Spleen (tissue), 11 donors: ENCODE measurements around the gene TMEM184A. TPM values are rescaled to one million over a fixed set of nuclear protein-coding genes. Genes with fewer than 3 reads are reported as not detected.

Experiments
- DNase-seq: peaks from one replicate; pipeline ENCODE4 v3.0.0-alpha.2; 2020
- H3K27ac ChIP-seq, 8 donors: fragments of 200-600 bp; sonication (generic) in 7 of 8; 1 replicate in 4 of 8; 2 replicates in 4 of 8; pipeline versions ENCODE4 v1.5.0 to v1.8.0; 2016 to 2021; ENCODE audit warnings: inconsistent platforms in 4 of 8, mild to moderate bottlenecking in 4 of 8, moderate library complexity in 1 of 8
- H3K27me3 ChIP-seq, 7 donors: fragments of 200-600 bp; sonication (generic) in 6 of 7; replicated peaks in 1 of 7; 1 replicate in 4 of 7; 2 replicates in 3 of 7; pipeline versions ENCODE4 v1.5.0 to v1.8.0; 2016 to 2021; ENCODE audit warnings: inconsistent platforms in 3 of 7, mild to moderate bottlenecking in 1 of 7
- H3K36me3 ChIP-seq, 6 donors: fragments of 200-600 bp; sonication (generic) in 5 of 6; 1 replicate in 4 of 6; 2 replicates in 2 of 6; pipeline versions ENCODE4 v1.5.0 to v1.8.0; 2016 to 2021; ENCODE audit warnings: inconsistent platforms in 2 of 6
- H3K4me1 ChIP-seq, 6 donors: fragments of 200-600 bp; sonication (generic) in 5 of 6; 1 replicate in 3 of 6; 2 replicates in 3 of 6; pipeline versions ENCODE4 v1.5.0 to v1.8.0; 2016 to 2021; ENCODE audit warnings: inconsistent platforms in 3 of 6
- H3K4me3 ChIP-seq, 8 donors: fragments of 200-600 bp; sonication (generic) in 7 of 8; 1 replicate in 4 of 8; 2 replicates in 4 of 8; pipeline versions ENCODE4 v1.5.0 to v1.8.0; 2016 to 2021; ENCODE audit warnings: inconsistent platforms in 4 of 8, mild to moderate bottlenecking in 4 of 8, moderate library complexity in 2 of 8
- H3K9me3 ChIP-seq, 8 donors: fragments of 200-600 bp; sonication (generic) in 7 of 8; 1 replicate in 4 of 8; 2 replicates in 4 of 8; pipeline versions ENCODE4 v1.5.0 to v1.8.0; 2016 to 2021; ENCODE audit warnings: inconsistent platforms in 4 of 8
- CTCF ChIP-seq, 11 experiments: fragments of 200-600 bp in 7 of 11; fragments of 450-650 bp in 4 of 11; sonication (generic) in 4 of 11; IDR thresholded peaks in 8 of 11; conservative IDR thresholded peaks in 3 of 11; 1 replicate in 7 of 11; 2 replicates in 4 of 11; pipeline versions ENCODE4 v1.4.0 to v1.8.0; 2016 to 2021; ENCODE audit warnings: antibody characterized with exemption in 11 of 11, inconsistent platforms in 4 of 11, mild to moderate bottlenecking in 1 of 11
- POLR2A ChIP-seq, 3 donors: fragments of 450-650 bp; IDR thresholded peaks; one replicate each; pipeline ENCODE4 v1.5.1; 2017; ENCODE audit warnings: antibody characterized with exemption in 3 of 3, mild to moderate bottlenecking in 1 of 3
- POLR2AphosphoS5 ChIP-seq, 3 donors: sonication (generic); formaldehyde crosslinking; IDR thresholded peaks; one replicate each; pipeline ENCODE4 v1.5.1; 2017; ENCODE audit warnings: antibody characterized with exemption in 3 of 3
- WGBS, 5 donors: extraction: QIAGEN DNeasy Blood & Tissue Kit in 3 of 5; methylation state at CpG; one replicate each; pipeline versions ENCODE4 v1.1.5 to v1.1.7; 2013 to 2018; 5-methylcytosine and 5-hydroxymethylcytosine counted together
- intact Hi-C: fragments of 100-400 bp; cut with DNase I; formaldehyde crosslinking; loops from one replicate; pipeline ENCODE4 v1.15.0; 2023; ENCODE audit warnings: low total_unique reads
- polyA plus RNA-seq, 3 donors: library from polyadenylated mRNA; stranded (reverse); fragments of 200-250 nt; gene quantifications; one replicate each; pipeline ENCODE4 v1.2.1, GENCODE V29; 2013
- total RNA-seq, 7 donors: library from RNA; depleted of rRNA in 3 of 7; stranded (reverse); fragments of >200 nt in 3 of 7; fragmentation: NEBNext Ultra II Directional in 4 of 7; extraction: Animal tissue kit (Norgen Biotek cat#: 25700) in 4 of 7; gene quantifications; one replicate each; pipeline versions ENCODE4 v1.1.0 to v1.2.1, GENCODE V29; 2016 to 2021
- donor health status: healthy with polysubstance abuse.
- donor health status: DM: no; HTN: no; CAD: no; lungs with moderate emphysema.
- donor health status: DM: no; HTN: no; CAD: no.
- donor health status: Bipolar disorder and iron deficiency.
- donor health status: healthy.
- donor health status: DM: no; HTN: no; CAD: no.
- donor health status: DM: yes; HTN: yes; CAD: no.

TMEM184A gene
- total and polyA plus RNA-seq, 10 donors = 0.09 to 0.39 (median 0.21) TPM; not detected in 4

GRCh38 chr7:1503816-1504775, 51.9 kb downstream of the TMEM184A start, which contains the start of gene INTS1:
Gene INTS1, minus strand, starts transcription at chr7:1504389. Its CDS starts 429 bp downstream, at chr7:1503960.
- peak within 1 kb of the TSS; percentile 98 to 100 (median 100) for H3K4me3 ChIP-seq
- peak; percentile 98 for DNase-seq
- peak within 1 kb of the TSS in 7 of 8 donors; percentile 65 to 88 (median 75) for H3K27ac ChIP-seq
- H3K27me3 ChIP-seq = peaks cover 0 to 5% (median 0%) of the 10 kb centered on the region in 7 donors
- H3K9me3 ChIP-seq = no peaks in the 10 kb centered on the region
- H3K4me1 ChIP-seq = peaks cover 16 to 66% (median 52%) of the 10 kb centered on the region in 6 donors
- peaks cover 0 to 40% (median 35%) of the 10 kb centered on the region in 6 donors for H3K36me3 ChIP-seq
- intact Hi-C loops = no loop called here
- TF ChIP-seq POLR2A (IDR thresholded peaks at IDR 0.05) (peak in 1 of 3 donors; percentile 5), CTCF (IDR thresholded peaks at IDR 0.05 in 8 of 11, conservative IDR thresholded peaks at IDR 0.05 in 3 of 11) (peak; percentile 50 to 98 (median 95)), POLR2AphosphoS5 (IDR thresholded peaks at IDR 0.05) (peak; percentile 92 to 95 (median 93))
- WGBS, 5 donors = 1 to 2% (median 1%) methylated on average over 31 to 118 of the region's 118 CpGs

- Histone ChIP-seq H3K36me3 (peaks cover 0 to 47% (median 40%) of the 10 kb centered on the region in 6 donors), H3K4me1 (peaks cover 16 to 66% (median 52%) of the 10 kb centered on the region in 6 donors), H3K4me3 (peak overlapping the region; percentile 98 to 100 (median 100)), H3K27me3 (peaks cover 0 to 5% (median 0%) of the 10 kb centered on the region in 7 donors), H3K9me3 (no peaks in the 10 kb centered on the region), H3K27ac (peak overlapping the region in 2 of 8 donors; percentile 84 to 88)
- TF ChIP-seq POLR2A (IDR thresholded peaks at IDR 0.05) = no peak
- TF ChIP-seq POLR2AphosphoS5 (IDR thresholded peaks at IDR 0.05) = no peak
- TF ChIP-seq CTCF (IDR thresholded peaks at IDR 0.05 in 8 of 11, conservative IDR thresholded peaks at IDR 0.05 in 3 of 11) = no peak
- peak; percentile 81 for DNase-seq
- WGBS, 5 donors = 30 to 48% (median 34%) methylated on average over 8 to 24 of the region's 24 CpGs
- intact Hi-C loops = no loop called here
These were observed 52.6 kb downstream of the TMEM184A start for GRCh38 chr7:1503390-1503789.

- peaks cover 0 to 52% (median 46%) of the 10 kb centered on the region in 6 donors for H3K36me3 ChIP-seq
- intact Hi-C loops = no loop called here
- WGBS, 5 donors = 85 to 92% (median 91%) methylated on average over 20 of the region's 20 CpGs
These were observed 53.2 kb downstream of the TMEM184A start for GRCh38 chr7:1502845-1503244.

More at GRCh38 chr7:1502845-1503244, 53.2 kb downstream of the TMEM184A start:
- TF ChIP-seq POLR2AphosphoS5 (IDR thresholded peaks at IDR 0.05) (no peak), CTCF (IDR thresholded peaks at IDR 0.05 in 8 of 11, conservative IDR thresholded peaks at IDR 0.05 in 3 of 11) (no peak), POLR2A (IDR thresholded peaks at IDR 0.05) (no peak)
- peaks cover 0 to 5% (median 0%) of the 10 kb centered on the region in 7 donors for H3K27me3 ChIP-seq
- H3K9me3 ChIP-seq = no peaks in the 10 kb centered on the region
- H3K4me3 ChIP-seq = peak overlapping the region in 7 of 8 donors; percentile 98 to 100 (median 100)
- no peak overlapping the region for H3K27ac ChIP-seq
- peak; percentile 77 for DNase-seq
- peaks cover 16 to 65% (median 52%) of the 10 kb centered on the region in 6 donors for H3K4me1 ChIP-seq
